HG03064 (cell line): Measurements from ENCODE around the gene AFG1L.
"Not testable (repeated sequence)": the region's sequence is repeated elsewhere in the genome, so short reads cannot be mapped to it uniquely, and the experiment has no call there.

Experiments used
- ATAC-seq: cut with Tn5 transposase; IDR thresholded peaks from one replicate; pipeline ENCODE4 v1.9.1; 2021; ENCODE audit warnings: low read depth; ENCODE audit not compliant: unreplicated experiment

Gene AFG1L

DNA sequence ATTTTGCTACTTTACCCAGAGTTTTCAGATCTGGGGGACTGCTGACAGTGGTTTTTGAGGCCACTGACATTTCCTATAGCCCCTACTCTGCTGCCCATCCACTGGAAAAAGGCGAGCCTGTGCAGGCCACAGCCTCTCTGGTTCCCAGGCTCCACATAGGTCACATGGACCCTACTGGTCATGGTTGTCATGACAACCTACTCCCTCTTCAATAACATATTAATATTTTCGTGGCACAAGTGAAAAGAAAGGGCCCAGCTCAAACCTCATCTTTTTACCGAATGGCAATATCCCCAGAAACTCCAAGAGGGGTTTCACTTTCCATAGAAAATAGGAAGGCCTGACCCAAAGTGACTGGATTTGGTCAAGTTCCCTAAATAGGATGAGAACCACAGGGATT is 254.9 kb downstream of the AFG1L start:
- ATAC-seq: no peak

DNA sequence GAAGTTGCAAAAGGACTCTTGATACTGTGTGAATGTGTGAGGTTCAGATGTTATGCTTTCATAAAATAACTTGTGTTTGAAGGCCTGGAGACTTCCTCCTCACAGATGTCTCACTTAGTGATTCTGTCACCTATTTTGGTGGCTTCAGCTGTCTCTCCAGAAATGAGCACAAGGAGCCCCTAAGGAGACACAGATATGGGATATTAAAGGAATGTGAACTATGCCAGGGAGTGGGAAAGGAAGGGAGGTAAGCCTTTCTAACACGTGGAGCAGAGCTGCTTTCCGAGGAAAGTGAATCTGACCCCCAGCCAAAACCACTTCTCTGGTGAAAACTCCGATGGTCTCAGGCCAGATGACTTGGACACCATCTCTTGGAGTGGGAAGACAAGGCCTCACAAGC is 255.4 kb downstream of the AFG1L start:
- ATAC-seq: no peak

DNA sequence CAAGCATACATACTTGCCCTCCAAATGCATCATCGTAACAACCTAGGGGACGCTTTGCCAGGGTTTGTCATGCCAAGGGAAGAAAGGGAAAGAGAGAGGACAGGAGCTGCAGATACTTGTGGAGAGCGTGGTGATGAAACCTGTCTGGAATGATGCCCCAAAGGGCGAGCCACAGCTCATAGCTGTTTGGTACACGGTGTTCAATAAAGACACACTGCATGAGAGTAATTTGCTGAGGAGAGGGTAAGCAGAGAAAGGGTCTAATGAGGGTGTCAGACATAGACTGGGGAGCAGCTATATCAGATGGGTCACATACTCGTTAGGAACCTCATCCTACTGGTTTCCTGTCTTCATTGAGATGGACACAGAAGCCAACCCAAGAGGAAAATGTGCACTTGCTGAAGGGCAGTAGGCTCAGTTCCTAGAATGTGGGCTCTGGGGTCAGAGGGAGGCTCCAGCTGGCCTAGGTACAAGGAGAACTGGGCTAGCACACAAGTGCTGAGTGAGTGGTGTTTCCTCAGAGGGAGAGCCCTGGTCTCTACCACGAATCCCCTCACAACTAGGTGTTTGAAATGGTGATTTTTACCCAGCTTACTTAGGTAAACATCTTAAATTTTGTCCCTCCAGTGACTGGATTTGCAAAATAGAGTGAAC is 260.7 kb downstream of the AFG1L start:
- ATAC-seq: no peak

- ATAC-seq: no peak
Observed at GRCh38 chr6:108556250-108556649, 261.4 kb downstream of the AFG1L start.

- ATAC-seq: no peak
Observed at GRCh38 chr6:108556866-108557493, 262.1 kb downstream of the AFG1L start.

DNA sequence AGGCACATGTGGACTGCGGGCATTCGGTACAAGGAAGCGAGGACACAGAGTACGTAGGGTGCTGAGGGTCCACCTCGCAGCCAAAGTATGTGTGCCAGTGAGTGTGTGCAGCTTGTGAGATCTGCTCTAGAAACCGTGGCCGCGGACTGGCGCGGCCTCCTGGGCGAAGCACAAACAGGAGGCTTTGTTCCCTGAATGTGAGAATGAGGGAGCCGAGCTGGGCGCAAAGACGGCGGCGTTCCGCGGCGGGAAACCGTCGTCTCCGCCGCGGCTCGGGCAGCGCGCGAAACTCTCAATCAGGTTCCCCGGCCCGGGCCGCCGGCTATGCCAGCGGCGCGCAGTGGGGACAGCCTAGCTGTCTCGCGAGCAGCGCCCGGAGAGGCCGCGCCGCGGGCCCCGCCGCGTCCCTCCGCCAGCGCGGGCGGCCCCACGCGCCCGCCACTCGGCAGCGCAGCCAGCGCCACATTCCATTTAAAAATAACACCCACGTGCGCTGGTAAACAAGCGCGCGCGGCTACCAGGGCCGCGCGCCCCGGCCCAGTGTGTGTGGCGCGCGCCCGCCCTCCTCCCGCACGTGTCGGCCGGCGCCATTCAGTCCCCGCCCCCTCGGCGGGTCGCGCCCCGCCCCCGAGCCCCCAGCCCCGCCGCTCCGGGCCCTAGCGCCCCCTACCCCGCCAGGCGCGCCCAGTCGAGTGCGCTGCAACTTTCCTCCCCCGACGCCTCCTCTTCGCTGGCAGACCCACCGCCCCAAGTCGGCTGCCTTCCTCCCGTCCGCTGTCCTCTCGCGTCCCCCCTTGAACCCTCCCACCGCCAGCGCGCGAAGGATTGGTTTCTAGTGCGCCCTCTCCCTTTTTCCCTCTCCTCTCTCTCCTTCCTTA is 262.9 kb downstream of the AFG1L start:
- ATAC-seq: no peak

GRCh38 chr6:108558372-108559096 is 263.7 kb downstream of the AFG1L start:
- ATAC-seq: peak; percentile 54

DNA sequence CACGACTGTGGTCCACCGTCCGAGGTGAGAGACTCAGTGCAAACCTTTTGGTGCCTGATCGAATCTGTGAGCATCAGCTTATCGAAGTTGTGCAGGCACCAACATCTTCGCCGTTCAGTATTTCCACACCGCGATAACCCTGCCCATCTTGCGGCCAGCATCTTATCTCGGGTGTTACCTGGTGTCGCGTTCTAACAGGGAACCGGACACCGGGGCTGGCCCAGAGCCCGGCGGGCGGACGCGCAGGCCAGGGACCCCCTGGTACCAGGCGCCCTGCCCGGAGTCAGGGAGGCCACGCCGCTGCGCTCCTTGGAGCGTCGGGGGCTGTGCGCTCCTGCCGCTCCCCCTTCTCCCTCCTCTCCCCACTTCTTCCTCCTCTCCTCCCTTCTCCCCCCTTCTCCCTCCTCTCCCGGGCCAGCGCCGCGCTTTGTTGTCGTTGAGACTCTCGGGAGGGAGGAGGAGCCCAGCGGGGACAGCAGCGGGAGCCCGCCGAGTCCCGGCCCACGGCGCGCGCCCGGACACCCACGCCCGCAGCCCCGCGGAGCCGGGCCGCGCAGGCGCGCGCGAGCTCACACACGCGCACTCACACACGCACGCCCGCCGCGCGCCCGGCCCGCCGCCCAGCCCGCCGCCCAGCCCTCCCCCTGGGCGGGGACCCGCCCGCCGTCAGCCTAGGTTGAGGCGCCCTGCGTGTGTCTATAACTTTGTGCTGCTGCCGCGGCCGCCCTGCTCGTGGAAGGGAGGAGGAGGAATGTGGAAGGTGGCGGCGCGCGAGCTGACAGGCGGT is 264.4 kb downstream of the AFG1L start:
- ATAC-seq: no peak

DNA sequence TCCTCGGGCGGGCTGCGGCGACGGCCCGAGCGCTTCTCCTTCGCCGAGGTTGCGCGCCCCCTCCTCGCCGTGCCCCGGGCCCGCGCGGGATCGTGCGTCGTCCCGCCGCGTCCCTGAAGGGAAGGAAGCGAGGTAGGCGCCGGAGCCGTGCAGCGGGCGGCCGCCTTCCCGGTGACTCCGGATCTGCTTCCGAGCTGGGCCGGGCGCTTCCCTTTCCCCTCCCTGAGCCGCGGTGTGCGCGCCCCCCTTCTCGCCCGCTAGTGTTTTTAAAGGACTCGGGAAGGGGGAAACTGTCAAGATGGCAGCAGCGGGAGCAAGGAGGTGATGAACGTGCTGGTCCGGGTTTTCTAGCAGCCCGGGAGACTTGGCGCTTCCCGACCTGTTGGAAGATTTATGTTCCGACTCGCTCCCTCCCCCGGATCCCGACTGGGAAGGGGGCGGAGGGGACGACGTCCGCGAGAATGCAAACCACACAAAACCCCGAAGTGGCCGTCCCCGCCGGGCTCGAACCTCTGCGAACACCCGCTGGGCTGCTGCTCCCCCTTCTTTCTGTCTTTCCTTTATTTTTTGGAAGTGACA is 265.1 kb downstream of the AFG1L start:
- ATAC-seq: no peak

DNA sequence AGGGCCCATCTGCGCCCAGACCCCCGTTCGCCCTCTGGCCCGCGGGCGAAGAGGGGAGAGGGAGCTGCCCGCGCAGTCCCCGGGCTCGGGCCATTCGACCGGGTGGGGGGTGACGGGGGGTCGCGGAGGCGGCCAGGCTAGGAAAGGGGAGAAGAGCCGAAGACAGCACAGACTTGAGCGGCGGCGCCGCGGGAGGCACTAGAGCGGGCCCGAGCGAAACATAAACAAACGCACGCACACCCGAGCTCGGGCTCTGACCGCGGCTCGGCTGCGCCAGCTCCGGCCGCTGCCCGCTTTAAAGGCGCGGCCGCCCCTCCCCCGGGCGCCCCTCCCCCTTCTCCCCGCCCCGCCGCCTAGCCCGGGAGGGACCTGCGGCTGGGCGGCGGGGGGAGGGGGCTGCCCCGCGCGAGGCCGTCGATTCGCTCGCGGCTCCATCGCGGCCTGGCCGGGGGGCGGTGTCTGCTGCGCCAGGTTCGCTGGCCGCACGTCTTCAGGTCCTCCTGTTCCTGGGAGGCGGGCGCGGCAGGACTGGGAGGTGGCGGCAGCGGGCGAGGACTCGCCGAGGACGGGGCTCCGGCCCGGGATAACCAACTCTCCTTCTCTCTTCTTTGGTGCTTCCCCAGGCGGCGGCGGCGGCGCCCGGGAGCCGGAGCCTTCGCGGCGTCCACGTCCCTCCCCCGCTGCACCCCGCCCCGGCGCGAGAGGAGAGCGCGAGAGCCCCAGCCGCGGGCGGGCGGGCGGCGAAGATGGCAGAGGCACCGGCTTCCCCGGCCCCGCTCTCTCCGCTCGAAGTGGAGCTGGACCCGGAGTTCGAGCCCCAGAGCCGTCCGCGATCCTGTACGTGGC is 265.8 kb downstream of the AFG1L start, which contains the start of gene FOXO3:
Gene FOXO3, plus strand, starts transcription at position 455 of the 846 bp plus-strand sequence. Its CDS starts 292 bp downstream, at position 747.
- no peak for ATAC-seq

GRCh38 chr6:108561309-108561647 is 266.4 kb downstream of the AFG1L start:
- not testable (repeated sequence) for ATAC-seq

DNA sequence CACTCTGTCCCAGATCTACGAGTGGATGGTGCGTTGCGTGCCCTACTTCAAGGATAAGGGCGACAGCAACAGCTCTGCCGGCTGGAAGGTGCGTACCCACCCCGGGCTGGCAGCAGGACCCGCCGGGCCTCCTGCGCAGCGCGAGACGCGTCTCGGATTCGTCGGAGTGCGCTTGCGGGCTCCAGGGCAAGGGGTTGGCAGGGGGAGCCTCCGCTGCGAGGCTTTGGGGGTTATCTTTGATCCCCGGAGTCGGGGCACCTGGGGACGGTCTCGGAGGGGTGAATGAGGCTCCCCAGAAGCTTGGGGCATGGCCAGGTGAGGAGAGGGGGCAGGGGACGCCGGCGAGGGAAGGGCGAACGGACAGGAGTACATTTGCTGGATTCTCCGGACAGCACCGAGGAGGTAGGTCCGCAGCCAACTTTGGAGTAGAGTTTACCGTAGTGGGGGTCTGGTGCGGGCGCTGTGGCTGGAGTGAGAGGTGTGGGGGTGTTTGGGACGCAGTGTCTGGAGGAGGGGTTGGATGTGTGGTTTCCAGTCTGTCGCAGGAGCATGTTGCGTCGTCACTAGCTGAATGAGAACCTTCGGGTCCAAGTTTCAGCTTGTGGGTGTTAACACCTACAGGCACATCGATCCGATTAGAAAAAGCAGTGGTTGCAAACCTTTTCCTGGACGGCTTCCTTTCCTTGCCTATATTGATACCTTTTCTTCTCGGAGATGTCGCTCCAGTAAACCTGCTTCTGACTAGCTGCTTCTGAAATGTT is 267.1 kb downstream of the AFG1L start:
- ATAC-seq: no peak

- no peak for ATAC-seq
Observed at GRCh38 chr6:108562503-108562993, 267.7 kb downstream of the AFG1L start.

GRCh38 chr6:108563292-108563691 is 268.4 kb downstream of the AFG1L start:
- ATAC-seq: no peak

- no peak for ATAC-seq
Observed at GRCh38 chr6:108564178-108564577, 269.3 kb downstream of the AFG1L start.

DNA sequence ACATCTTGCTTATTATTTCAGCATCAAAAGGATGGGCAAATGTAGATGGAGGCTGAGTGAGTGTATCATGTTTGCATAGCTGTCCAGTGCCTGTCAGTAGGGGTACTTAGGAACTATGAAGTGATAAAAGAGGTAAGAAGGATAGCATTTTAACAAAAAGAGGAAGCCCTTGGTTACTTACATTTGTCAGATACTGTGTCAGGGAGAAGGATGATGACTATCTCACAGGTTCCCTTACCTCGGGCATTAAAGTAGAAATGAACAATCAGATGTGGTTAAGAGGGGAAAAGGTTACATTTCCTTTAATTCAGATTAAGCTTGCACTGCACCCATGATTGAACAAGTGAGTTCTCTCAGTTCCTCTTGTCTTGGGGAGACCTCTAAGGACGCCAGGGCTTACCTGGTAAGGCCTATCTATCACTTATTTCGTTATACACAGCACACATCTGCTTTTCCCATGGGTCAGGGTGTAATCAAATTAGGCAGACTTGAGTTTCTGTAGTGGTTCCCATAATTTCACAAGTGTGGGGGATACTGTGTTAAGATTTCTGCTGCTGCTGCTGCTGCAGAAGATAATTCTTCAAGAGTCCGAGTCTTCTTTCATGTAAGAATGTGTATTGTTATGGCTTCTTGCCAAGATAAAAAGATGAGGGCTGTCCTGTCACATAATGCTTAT is 270.4 kb downstream of the AFG1L start:
- peak; percentile 70 for ATAC-seq

DNA sequence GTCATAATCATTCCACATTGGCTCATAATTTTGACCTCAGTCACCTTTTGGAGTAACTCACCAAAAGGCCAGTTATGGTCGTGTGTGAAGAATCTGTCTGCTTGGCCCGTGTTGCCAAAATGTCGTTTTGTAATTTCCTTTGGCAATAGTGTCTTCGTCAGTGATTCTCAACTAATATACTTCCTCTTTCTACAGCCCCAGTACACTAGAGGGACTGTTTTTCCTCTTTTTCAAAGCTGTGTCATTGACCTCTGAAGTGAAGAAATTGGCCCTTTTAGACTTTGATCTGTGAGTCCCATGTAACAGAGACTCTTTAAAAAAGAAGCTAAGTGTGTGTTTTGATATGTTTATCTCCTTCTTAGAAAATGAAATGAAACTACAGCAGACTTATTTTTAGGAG is 271.0 kb downstream of the AFG1L start:
- ATAC-seq: no peak
